Astrocyte (in vitro differentiated cells and primary cell): ENCODE data around the gene ATF7.

ENCODE experiments used
- EZH2 ChIP-seq: IDR thresholded peaks from 2 replicates; pipeline ENCODE4 v1.6.1; 2012; ENCODE audit warnings: mild to moderate bottlenecking, low read length, inconsistent platforms; ENCODE audit not compliant: insufficient read depth
- TF ChIP-seq, protein P1 (sequence below): IDR thresholded peaks from 2 replicates; pipeline ENCODE4 v1.5.1; 2011; ENCODE audit warnings: low read depth, mild to moderate bottlenecking, inconsistent platforms, low read length, moderate library complexity; ENCODE audit not compliant: insufficient read depth

- TF ChIP-seq, protein P1, sequence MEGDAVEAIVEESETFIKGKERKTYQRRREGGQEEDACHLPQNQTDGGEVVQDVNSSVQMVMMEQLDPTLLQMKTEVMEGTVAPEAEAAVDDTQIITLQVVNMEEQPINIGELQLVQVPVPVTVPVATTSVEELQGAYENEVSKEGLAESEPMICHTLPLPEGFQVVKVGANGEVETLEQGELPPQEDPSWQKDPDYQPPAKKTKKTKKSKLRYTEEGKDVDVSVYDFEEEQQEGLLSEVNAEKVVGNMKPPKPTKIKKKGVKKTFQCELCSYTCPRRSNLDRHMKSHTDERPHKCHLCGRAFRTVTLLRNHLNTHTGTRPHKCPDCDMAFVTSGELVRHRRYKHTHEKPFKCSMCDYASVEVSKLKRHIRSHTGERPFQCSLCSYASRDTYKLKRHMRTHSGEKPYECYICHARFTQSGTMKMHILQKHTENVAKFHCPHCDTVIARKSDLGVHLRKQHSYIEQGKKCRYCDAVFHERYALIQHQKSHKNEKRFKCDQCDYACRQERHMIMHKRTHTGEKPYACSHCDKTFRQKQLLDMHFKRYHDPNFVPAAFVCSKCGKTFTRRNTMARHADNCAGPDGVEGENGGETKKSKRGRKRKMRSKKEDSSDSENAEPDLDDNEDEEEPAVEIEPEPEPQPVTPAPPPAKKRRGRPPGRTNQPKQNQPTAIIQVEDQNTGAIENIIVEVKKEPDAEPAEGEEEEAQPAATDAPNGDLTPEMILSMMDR: no peak
- no peak for TF ChIP-seq EZH2
Observed at GRCh38 chr12:53617700-53618099, 8.5 kb downstream of the ATF7 start.
